ENCODE results near the gene TMEM167A.

Gene TMEM167A

DNA sequence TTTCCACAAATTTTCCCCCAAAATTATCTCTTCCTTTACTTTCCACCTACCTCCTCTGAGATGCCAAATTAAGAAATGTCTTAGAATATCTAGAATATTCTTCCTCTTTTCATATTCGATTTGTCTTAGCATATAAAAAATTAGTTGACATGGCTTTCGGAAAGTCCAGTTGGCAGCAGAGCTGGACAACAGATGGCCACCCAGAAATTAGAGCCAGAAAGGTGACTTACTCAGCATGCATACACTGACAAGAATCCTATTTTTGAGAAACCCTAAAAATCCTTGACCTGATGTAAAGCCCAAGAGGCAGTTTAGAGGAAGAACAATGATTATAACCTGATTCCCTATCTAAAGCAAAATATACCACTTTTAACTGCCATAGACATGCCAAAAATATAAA lies 22.0 kb downstream of the TMEM167A start:
- no peaks in the 10 kb centered on the region for H3K27me3 ChIP-seq (ENCODE audit: insufficient read depth, low read length)
- no peaks in the 10 kb centered on the region for H3K4me1 ChIP-seq (ENCODE audit: insufficient read depth, low read length)
- no peak overlapping the region for H3K4me3 ChIP-seq (ENCODE audit: low read length)
- WGBS, result 96% methylated on average over 2 of the region's 2 CpGs
- H3K36me3 ChIP-seq (ENCODE audit: insufficient read depth, low read length), result peaks cover 85% of the 10 kb centered on the region
- no peaks in the 10 kb centered on the region for H3K9me3 ChIP-seq (ENCODE audit: insufficient read depth, low read depth, low read length)
- H3K9ac ChIP-seq (ENCODE audit: low read depth, low read length), result no peak overlapping the region
- H3K27ac ChIP-seq (ENCODE audit: low read depth, low read length), result no peak overlapping the region

DNA sequence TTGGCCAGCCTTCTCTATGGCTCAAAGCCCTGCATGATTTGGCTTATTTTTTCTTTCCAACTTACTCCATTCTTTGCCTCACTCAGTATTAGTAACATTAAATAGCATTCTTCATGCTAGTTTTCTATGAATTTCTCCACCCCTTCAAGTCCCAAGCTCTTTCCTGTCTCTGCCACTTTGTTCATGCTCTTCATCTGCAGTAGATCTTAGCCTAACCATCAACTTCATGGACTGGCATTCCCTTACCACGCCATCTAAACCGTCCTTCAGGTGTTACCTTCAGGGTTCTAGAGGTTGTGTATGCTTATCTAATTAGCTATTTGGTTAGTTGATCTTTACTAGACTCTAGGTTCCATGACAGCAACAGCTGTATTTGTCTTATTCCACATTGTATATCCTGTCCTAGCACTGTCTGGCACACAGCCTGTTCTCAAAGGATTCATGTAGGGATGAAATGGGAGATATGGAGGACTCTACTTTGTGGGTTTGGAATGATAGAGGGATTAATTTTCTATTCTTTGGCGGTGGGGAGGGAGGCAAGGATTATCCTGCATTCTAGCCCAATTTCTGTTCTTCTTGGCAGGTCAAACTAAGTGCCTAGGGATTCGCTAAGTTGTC lies 26.4 kb downstream of the TMEM167A start:
- Histone ChIP-seq H3K27ac (ENCODE audit: low read depth, low read length) (no peak overlapping the region), H3K9ac (ENCODE audit: low read depth, low read length) (no peak overlapping the region), H3K4me3 (ENCODE audit: low read length) (no peak overlapping the region), H3K4me1 (ENCODE audit: insufficient read depth, low read length) (no peaks in the 10 kb centered on the region), H3K27me3 (ENCODE audit: insufficient read depth, low read length) (no peaks in the 10 kb centered on the region), H3K36me3 (ENCODE audit: insufficient read depth, low read length) (peaks cover 48% of the 10 kb centered on the region), H3K9me3 (ENCODE audit: insufficient read depth, low read depth, low read length) (no peaks in the 10 kb centered on the region)
- 96% methylated on average over 4 of the region's 4 CpGs for WGBS

DNA sequence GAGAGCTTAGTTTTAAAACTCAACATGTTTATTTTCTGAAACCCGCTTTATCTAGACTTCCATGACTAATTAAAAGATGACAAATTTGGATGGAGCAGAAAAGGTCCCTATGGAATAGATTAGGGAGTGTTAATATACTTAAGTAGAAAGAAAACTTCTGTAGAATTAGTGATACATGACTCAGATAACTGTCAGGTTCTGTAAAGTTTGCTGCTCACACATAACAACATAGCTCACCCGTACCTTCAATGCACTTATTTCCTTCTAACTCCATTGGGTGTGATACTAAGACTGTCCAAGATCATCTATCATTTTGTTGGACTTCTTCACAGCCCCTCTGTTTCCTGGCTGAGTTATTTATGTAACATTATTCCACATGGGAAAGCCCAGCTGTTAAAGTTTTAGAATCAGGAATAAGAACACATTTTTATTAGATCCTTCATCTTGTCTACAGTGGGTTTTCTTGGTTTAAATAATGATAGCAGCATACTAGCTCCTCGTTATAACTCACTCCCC lies 27.8 kb downstream of the TMEM167A start:
- Histone ChIP-seq H3K27me3 (ENCODE audit: insufficient read depth, low read length) (no peaks in the 10 kb centered on the region), H3K36me3 (ENCODE audit: insufficient read depth, low read length) (peaks cover 35% of the 10 kb centered on the region), H3K4me3 (ENCODE audit: low read length) (no peak overlapping the region), H3K9me3 (ENCODE audit: insufficient read depth, low read depth, low read length) (no peaks in the 10 kb centered on the region), H3K9ac (ENCODE audit: low read depth, low read length) (no peak overlapping the region), H3K27ac (ENCODE audit: low read depth, low read length) (no peak overlapping the region), H3K4me1 (ENCODE audit: insufficient read depth, low read length) (no peaks in the 10 kb centered on the region)
- WGBS, result 96% methylated on average over 1 of the region's 3 CpGs

DNA sequence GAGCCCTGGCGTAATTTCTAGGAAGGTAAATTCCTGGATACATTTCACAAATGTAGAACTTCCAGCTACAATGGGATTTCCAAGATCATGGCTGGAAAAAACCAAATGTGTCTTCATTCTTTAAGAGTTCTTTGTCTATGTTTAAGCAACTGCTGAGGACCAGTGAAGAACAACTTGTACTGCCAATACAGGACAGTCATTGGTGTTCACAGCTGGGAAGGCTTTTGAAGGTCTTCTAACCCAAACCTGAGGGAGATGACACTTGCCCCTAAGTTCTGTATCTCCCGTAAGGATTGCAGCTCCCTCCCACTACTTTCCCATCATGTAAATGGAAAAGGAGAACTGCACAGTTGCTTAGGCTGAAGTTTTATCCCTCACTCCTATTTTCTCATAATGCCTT lies 28.4 kb downstream of the TMEM167A start:
- H3K9ac ChIP-seq (ENCODE audit: low read depth, low read length), result no peak overlapping the region
- H3K36me3 ChIP-seq (ENCODE audit: insufficient read depth, low read length), result peaks cover 30% of the 10 kb centered on the region
- 97% methylated on average over 2 of the region's 2 CpGs for WGBS

DNA sequence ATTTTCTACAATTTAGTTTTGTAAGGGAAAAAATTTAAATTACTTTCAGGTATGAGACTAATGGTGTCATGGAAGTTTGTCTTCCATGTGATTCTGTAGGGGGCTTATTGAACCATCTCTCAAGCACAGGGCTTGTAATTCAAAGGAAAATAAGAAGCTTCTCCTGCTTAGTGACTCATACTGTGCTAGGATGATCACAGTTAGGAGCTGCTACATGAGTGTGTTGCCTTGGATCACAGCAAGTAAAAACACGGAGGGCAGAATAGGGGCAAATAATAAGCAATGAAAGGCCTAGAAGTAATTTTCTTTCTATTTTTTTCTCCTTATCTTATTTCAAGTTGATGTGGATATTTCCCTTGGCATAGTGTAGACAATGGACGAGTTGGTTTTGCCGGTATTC lies 28.9 kb downstream of the TMEM167A start:
- 88% methylated on average over 1 of the region's 3 CpGs for WGBS
- peaks cover 25% of the 10 kb centered on the region for H3K36me3 ChIP-seq (ENCODE audit: insufficient read depth, low read length)
- no peaks in the 10 kb centered on the region for H3K4me1 ChIP-seq (ENCODE audit: insufficient read depth, low read length)
- no peaks in the 10 kb centered on the region for H3K9me3 ChIP-seq (ENCODE audit: insufficient read depth, low read depth, low read length)
- no peak overlapping the region for H3K27ac ChIP-seq (ENCODE audit: low read depth, low read length)
- no peak overlapping the region for H3K4me3 ChIP-seq (ENCODE audit: low read length)
- no peaks in the 10 kb centered on the region for H3K27me3 ChIP-seq (ENCODE audit: insufficient read depth, low read length)
- H3K9ac ChIP-seq (ENCODE audit: low read depth, low read length), result no peak overlapping the region

More for the DNA sequence above, 28.4 kb downstream of the TMEM167A start:
- no peaks in the 10 kb centered on the region for H3K9me3 ChIP-seq (ENCODE audit: insufficient read depth, low read depth, low read length)
- H3K4me3 ChIP-seq (ENCODE audit: low read length), result no peak overlapping the region
- H3K27ac ChIP-seq (ENCODE audit: low read depth, low read length), result no peak overlapping the region
- H3K27me3 ChIP-seq (ENCODE audit: insufficient read depth, low read length), result no peaks in the 10 kb centered on the region
- no peaks in the 10 kb centered on the region for H3K4me1 ChIP-seq (ENCODE audit: insufficient read depth, low read length)

DNA sequence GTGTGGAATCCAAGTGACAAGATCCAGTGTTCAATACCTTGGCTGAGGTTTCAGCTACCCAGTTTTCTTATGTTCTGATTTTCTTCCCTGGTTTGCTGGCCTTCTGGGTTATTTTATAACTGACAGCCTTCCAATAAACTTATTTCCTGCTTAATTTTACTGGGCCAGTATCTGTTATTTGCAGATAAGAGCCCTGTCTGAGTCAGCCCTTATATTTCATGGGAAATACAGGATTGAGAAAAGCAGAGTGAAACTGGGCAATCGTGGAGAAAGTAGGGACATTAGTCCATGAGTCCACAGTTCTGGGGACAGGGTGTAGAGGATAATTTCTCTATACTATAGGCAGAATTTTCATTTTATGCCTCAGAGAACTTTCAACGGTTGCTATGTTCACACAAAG lies 32.3 kb downstream of the TMEM167A start:
- Histone ChIP-seq H3K4me3 (ENCODE audit: low read length) (no peak overlapping the region), H3K9ac (ENCODE audit: low read depth, low read length) (no peak overlapping the region), H3K4me1 (ENCODE audit: insufficient read depth, low read length) (no peaks in the 10 kb centered on the region), H3K27ac (ENCODE audit: low read depth, low read length) (no peak overlapping the region), H3K27me3 (ENCODE audit: insufficient read depth, low read length) (no peaks in the 10 kb centered on the region), H3K36me3 (ENCODE audit: insufficient read depth, low read length) (no peaks in the 10 kb centered on the region), H3K9me3 (ENCODE audit: insufficient read depth, low read depth, low read length) (no peaks in the 10 kb centered on the region)
- WGBS, result 89% methylated on average over 2 of the region's 2 CpGs

DNA sequence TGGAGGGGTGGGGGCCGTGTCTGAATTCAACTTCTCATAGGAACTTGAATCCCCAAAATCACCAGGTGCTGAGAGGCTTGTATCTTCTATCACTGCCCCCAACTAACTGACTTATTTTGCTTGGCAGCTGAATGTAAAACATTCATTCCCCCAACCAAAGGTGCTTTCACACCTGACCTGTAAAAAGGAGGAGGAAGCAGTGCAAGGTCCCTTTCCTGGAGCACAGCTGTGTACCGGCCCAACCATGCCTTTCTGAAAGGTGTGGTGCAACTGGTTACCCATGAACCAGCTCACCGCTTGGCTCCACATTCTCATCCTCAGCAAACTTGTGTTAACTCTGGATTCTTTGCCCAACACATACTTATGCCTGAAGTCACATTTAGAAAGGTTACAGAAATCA lies 34.7 kb downstream of the TMEM167A start:
- Histone ChIP-seq H3K4me1 (ENCODE audit: insufficient read depth, low read length) (no peaks in the 10 kb centered on the region), H3K9me3 (ENCODE audit: insufficient read depth, low read depth, low read length) (no peaks in the 10 kb centered on the region), H3K9ac (ENCODE audit: low read depth, low read length) (no peak overlapping the region), H3K4me3 (ENCODE audit: low read length) (no peak overlapping the region), H3K36me3 (ENCODE audit: insufficient read depth, low read length) (no peaks in the 10 kb centered on the region), H3K27me3 (ENCODE audit: insufficient read depth, low read length) (no peaks in the 10 kb centered on the region), H3K27ac (ENCODE audit: low read depth, low read length) (no peak overlapping the region)
- WGBS, result 92% methylated on average over 3 of the region's 3 CpGs

DNA sequence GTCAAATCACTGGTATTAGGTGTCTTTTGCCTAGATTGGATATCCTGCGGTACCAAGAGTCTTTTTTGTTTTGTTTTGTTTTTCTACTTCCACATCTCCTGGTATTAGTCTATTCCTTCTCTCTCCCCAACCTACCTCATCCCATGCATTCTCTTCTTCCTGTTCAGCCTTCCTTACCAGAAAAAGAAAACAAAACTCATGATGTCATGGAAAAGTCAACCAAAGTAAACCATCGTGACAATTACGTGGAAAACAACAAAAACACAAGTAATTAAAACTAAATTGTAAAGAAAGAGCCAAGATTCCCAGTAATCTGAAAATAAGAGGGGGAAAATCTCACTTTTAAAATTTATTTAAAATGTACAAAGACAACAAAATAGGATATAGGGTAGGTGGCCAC lies 38.3 kb downstream of the TMEM167A start:
- no peak overlapping the region for H3K4me3 ChIP-seq (ENCODE audit: low read length)
- no peak overlapping the region for H3K9ac ChIP-seq (ENCODE audit: low read depth, low read length)
- no peak overlapping the region for H3K27ac ChIP-seq (ENCODE audit: low read depth, low read length)
- H3K27me3 ChIP-seq (ENCODE audit: insufficient read depth, low read length), result no peaks in the 10 kb centered on the region
- no peaks in the 10 kb centered on the region for H3K36me3 ChIP-seq (ENCODE audit: insufficient read depth, low read length)
- H3K4me1 ChIP-seq (ENCODE audit: insufficient read depth, low read length), result peaks cover 30% of the 10 kb centered on the region
- WGBS, result no CpG with 5 or more reads among the region's 3 CpGs
- no peaks in the 10 kb centered on the region for H3K9me3 ChIP-seq (ENCODE audit: insufficient read depth, low read depth, low read length)

DNA sequence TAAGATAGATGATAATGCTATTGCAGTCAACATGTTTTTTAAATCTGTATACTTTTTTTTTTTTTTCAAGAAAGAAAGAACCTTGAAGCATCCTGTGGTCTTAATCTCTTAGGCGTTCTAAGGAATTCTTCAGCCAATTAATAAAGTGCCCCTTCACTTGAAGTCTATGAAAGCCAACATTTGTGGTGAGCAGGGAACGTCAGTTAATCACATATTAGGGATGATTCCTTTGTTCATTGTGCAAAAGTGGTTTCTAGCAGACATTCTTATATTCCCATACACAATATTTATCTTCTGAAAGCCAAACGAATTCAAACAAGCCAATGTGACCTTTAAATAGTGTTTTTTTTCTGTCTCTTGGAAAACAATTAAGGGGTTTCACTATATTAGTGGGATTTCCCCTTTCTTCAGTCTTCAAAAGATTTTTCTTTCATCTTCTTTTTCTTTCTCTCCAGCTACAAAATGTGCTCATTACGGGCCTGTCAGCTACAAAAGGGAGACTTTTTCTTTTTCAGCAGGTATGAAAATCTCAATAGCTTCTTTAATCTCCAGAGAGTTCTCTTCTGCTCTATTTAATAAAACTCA lies 40.1 kb downstream of the TMEM167A start:
- H3K9me3 ChIP-seq (ENCODE audit: insufficient read depth, low read depth, low read length), result no peaks in the 10 kb centered on the region
- peaks cover 30% of the 10 kb centered on the region for H3K4me1 ChIP-seq (ENCODE audit: insufficient read depth, low read length)
- no peaks in the 10 kb centered on the region for H3K36me3 ChIP-seq (ENCODE audit: insufficient read depth, low read length)
- H3K4me3 ChIP-seq (ENCODE audit: low read length), result no peak overlapping the region
- no peak overlapping the region for H3K27ac ChIP-seq (ENCODE audit: low read depth, low read length)
- no peaks in the 10 kb centered on the region for H3K27me3 ChIP-seq (ENCODE audit: insufficient read depth, low read length)
- no peak overlapping the region; the same call in 1 of the 2 replicates for H3K9ac ChIP-seq (ENCODE audit: low read depth, low read length)
- 85% methylated on average over 3 of the region's 4 CpGs for WGBS

DNA sequence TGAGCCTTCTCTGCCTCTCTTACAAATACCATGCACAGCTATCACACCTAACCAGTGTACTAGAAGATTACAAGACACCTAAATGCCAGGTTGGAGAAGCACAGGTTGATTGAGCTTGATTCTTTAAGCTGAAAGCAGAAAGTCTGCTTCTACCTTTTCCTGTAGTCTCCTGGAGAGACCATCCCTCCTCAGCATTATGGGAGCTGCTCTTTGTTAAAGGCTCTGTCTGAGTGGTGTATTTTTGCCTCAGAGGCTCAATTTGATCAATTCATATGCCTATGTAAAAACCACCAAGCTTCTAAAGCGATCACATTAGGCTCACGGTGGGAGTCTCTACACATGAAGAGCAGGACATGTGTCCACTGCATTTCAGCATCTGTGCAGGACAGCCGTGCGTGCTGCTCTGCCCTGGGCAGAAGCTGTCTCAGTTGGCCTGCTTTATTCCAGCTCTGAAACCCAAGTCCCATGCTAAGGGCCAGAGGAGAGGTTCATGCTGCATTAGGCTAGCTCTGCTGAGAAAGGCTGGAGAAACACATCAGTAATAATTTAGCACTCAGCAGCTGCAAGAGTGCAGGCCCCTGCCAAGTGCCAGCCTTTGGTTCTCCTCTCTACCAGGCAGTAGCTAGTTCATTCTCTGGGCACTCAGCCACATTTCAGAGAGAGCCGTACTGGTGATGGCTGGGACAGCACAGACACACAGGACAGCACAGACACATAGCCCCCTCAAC lies 41.7 kb downstream of the TMEM167A start:
- H3K36me3 ChIP-seq (ENCODE audit: insufficient read depth, low read length), result no peaks in the 10 kb centered on the region
- H3K27me3 ChIP-seq (ENCODE audit: insufficient read depth, low read length), result no peaks in the 10 kb centered on the region
- no peak overlapping the region for H3K9ac ChIP-seq (ENCODE audit: low read depth, low read length)
- H3K27ac ChIP-seq (ENCODE audit: low read depth, low read length), result no peak overlapping the region
- peaks cover 30% of the 10 kb centered on the region for H3K4me1 ChIP-seq (ENCODE audit: insufficient read depth, low read length)
- H3K4me3 ChIP-seq (ENCODE audit: low read length), result no peak overlapping the region
- no peaks in the 10 kb centered on the region for H3K9me3 ChIP-seq (ENCODE audit: insufficient read depth, low read depth, low read length)
- WGBS, result 83% methylated on average over 5 of the region's 5 CpGs

DNA sequence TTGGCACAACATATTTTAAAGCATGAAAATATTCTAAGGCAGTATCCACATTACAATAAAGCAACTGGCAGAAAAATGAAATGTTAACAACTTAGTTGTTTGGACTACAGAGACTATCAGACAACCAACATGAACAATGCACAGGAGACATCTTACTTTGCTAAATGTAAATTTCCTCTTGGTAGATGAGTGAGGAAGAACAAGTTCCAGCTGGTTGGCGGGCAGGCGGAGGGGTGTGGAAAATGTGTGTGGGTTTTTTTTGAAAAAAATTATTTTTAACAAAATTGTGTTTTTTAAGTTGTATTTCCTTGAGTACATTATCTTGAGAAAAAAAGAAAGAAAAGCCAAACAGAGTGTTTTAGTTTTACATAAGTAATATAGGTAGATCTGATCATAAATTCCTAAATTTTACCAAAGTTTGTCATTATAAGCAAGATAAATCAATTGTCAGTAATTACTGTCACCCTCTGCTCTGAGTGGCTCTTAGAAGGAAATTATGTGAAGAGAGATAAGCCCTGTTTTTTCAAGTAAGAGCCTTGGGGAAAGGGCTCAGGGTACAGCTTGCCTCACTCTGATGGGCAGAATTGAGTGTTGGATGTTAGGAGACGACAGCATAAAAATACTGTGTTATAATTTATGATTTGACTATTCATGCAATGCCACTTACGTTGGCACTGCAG lies 42.5 kb downstream of the TMEM167A start:
- Histone ChIP-seq H3K27me3 (ENCODE audit: insufficient read depth, low read length) (no peaks in the 10 kb centered on the region), H3K9ac (ENCODE audit: low read depth, low read length) (no peak overlapping the region), H3K4me1 (ENCODE audit: insufficient read depth, low read length) (peaks cover 30% of the 10 kb centered on the region), H3K9me3 (ENCODE audit: insufficient read depth, low read depth, low read length) (no peaks in the 10 kb centered on the region), H3K36me3 (ENCODE audit: insufficient read depth, low read length) (no peaks in the 10 kb centered on the region), H3K27ac (ENCODE audit: low read depth, low read length) (no peak overlapping the region), H3K4me3 (ENCODE audit: low read length) (no peak overlapping the region)
- WGBS, result 100% methylated on average over 3 of the region's 4 CpGs

Measured in HUES64 (cell line).